GM19463 (cell line): ENCODE measurements around the gene ATF6B.
"Not testable (repeated sequence)": the region's sequence is repeated elsewhere in the genome, so short reads cannot be mapped to it uniquely, and the experiment has no call there.

ENCODE experiments used
- ATAC-seq: cut with Tn5 transposase; IDR thresholded peaks from one replicate; pipeline ENCODE4 v1.9.1; 2021; ENCODE audit warnings: mild to moderate bottlenecking, moderate library complexity; ENCODE audit not compliant: unreplicated experiment

The ATF6B gene

DNA sequence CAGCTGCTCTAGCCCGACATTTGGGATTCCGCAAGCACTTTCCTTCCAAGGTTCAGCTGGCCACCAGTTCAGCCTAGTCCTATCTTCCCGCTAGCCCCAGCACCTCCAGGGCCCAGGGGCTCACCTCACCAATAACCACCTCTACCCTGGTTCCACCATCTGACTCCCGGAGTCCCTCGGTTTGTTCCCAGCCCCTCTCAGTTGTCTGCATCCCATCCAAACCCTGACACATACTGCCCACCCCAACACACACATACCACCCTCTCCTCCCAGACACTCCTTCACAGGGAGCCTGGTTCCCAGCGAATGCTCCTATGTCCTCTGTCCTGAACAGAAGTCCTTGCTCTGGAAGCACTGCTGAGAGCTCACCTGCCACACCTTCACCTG is 19.3 kb downstream of the ATF6B start:
- ATAC-seq = no peak

DNA sequence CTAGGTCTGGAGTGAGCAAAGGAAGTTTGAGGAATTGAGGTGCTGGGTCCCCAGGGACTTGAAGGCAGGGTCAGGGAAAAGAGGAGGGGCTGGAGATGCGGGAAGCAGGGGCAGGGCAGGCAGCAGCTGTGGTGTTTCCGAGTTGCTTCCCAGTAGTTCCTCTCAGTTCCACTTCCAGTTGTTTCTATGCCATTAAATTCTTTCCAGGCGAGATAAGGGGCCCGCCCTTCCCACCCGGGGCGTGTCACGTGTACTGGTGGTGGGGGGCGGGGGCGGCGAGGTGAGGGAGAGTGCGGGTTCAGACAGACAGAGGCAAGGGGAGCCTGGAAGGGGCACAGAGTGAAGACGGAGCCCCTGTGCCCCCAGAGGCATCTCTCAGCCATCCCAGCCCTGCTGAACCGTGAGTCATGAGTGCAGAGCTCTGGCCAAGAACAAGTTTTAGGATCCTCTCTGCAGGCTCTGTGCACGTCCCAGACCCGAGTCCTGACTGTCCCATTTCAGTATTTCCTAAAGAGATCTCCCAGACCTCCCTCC is 19.9 kb downstream of the ATF6B start:
- ATAC-seq = no peak

DNA sequence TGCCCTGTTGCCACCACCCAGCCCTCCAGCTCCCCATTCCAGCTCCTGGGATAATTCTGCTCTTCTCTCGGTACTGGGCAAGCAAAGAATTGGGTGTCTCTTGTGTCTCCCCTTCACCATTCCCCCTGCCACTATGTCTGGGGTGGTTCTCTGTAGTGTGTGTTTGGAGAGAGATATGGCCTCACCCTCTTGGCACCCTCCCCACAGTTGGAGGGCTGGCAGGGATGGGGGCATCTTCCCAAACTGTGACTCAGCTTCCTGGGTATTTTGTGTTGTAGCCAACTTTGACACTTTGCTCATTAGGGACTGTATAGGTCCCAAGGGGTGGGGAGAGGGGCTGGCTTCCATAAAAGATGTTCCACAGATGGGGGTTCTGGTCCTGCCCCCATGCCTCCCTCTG is 20.6 kb downstream of the ATF6B start:
- no peak for ATAC-seq

DNA sequence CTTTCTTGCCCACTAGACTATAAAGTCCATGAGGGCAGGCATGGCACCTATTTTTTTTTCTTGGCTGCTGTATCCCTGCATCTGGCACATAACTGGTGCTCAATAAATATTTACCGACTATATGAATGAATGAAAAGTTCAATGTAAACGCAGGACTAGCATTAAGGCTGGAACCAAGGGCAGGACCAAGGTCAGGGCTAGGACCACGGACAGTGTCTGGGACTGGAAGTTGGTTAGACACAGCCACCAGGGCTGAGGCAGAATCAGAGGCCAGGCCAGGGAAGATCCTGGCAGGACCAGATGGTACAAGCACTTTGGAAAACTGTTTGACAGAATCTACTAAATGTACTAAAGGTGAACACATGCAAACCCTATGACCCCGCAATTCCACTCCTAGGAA is 22.6 kb downstream of the ATF6B start:
- no peak for ATAC-seq

GRCh38 chr6:32102255-32102654 is 25.8 kb downstream of the ATF6B start:
- ATAC-seq = no peak

DNA sequence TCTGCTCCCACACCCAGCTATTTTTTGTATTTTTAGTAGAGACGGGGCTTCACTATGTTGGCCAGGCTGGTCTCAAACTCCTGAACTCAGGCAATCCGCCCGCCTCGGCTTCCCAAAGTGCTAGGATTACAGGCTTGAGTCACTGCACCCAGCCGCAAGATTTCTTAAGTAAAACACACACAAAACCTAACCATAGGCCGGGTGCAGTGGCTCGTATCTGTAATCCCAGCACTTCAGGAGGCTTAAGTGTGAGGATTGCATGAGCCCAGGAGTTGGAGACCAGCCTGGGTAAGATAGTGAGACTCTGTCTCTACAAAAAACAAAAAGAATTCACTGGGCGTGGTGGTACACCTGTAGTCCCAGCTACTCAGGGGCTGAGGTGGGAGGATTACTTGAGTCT is 27.8 kb downstream of the ATF6B start:
- ATAC-seq = not testable (repeated sequence)

DNA sequence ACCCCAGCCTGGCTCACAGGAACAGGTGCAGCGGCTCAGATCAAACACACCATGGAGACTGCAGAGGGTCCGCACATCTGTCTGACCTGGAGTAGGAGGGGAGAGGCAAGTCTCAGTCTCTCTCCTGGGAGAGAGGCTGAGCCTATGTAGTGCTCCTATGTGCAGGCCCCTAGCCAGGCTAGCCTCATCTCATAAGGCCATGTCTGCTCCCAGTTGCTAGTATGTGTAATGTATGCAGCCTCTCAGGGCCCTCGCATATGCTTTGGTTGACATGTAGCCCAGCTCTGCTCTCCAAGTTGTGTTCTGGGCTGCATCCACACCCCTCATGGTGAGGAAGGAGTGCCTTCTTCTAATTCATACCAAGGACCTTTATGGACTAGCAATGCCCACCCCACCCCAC is 30.7 kb downstream of the ATF6B start:
- ATAC-seq = no peak

DNA sequence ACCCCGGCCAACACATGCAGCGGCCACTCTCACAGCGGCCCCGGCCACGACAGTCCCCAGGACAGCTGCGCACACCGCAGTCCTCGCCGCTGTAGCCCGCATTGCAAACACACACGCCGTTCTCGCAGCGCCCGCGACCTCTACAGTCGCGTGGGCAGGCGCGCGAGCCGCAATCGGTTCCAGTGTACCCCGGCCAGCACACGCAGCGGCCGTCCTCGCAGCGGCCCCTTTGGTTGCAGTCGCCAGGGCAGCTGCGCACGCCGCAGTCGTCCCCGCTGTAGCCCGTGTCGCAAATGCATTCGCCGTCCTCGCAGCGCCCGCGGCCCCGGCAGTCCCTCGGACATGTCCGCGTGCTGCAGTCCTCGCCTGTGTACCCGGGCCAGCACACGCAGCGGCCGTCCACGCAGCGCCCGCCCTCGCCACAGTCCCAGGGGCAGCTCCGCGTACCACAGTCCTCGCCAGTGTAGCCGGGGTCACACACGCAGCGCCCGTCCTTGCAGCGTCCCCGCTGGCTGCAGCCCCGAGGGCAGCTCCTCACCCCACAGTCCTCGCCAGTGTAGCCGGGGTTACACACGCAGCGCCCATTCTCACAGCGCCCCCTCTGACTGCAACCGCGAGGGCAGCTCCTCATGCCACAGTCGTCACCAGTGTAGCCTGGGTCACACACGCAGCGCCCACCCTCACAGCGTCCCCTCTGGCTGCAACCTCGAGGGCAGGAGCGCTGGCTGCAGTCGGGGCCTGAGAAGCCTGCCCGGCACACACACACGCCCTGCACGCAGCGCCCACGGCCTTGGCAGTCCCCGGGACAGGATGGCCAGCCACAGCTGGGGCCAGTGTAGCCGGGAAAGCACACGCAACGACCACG is 31.4 kb downstream of the ATF6B start:
- ATAC-seq = no peak

DNA sequence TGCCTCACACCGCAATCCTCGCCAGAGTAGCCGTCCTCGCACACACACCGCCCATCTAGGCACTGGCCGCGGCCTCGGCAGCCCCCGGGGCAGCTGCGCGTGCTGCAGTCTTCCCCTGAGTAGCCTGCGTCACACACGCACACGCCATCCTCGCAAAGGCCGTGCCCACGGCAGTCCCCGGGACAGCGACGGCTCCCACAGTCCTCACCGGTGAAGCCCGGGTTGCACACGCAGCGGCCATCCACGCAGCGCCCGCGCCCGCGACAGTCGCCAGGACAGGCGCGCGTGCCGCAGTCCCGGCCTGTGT is 32.0 kb downstream of the ATF6B start:
- ATAC-seq = no peak

DNA sequence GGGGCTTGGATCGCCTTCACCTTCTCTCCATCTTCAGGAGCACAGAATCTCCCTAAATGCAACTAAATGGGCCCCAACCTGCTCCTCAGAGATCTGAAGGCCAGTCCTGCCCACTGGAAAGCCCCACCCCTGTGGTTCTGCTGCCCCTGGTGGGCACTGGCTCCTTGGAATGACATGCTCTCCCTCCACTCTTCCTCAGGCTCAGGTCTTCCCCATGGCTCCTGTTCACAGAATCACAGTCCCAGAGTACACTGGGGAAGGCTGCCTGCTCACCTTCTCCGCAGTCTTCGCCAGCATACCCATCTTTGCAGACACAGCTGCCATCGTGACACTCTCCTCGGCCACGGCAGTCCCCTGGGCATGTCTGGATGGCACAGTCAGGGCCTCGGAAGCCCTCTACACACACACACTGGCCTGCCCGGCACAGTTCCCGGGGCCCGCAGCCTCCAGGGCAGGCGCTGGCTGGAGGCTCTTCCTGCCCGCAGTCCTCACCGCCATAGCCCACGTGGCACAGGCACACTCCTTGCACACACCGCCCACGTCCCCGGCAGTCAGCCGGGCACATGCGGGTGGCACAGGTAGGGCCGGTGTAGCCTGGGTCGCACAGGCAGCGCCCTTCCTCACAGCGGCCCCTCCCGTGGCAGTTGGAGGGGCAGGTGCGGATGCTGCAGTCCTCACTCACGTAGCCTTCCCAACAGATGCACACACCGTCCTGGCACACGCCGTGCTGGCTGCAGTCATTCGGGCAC is 32.5 kb downstream of the ATF6B start:
- no peak for ATAC-seq

- no peak for ATAC-seq
These were observed 35.1 kb downstream of the ATF6B start for GRCh38 chr6:32092760-32093497.

DNA sequence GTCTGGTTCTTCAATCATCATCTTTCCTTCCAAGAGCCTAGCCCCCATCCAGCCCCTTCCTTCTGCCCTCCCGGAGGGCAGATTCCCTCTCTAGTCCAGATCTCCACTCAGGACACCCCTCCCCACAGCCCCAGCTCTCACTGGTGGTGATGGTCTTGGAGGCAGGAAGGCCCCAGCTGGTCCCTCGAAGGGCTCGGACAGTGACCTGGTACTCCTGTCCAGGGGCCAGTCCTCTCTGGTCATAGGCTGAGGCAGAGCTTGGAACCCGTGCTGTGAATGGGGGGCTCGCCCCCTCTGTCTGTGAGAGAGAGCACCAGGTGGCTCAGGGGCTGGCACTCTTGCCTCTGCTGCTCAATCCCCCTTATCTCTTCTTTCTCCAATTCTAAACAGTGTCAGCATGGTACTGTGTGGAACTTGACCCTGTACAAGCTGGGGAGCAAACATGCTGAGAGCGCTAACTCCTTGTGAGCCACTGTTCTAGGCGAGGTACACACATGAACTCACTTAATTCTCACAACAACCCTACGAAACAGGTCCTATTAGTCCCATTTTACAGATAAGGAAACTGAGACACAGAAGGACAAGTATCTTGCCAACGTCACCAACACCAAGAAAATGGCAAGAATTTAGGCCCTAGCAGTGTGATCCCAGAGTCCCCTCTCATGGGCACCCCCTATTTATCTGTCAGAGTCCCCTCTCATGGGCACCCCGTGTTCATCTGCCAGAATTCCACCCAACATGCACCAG is 38.8 kb downstream of the ATF6B start:
- no peak for ATAC-seq

- ATAC-seq = no peak
These were observed 39.5 kb downstream of the ATF6B start for GRCh38 chr6:32088487-32089049.

GRCh38 chr6:32087574-32088486 is 40.2 kb downstream of the ATF6B start:
- no peak for ATAC-seq

GRCh38 chr6:32086661-32087573 is 41.1 kb downstream of the ATF6B start:
- ATAC-seq = no peak

GRCh38 chr6:32085759-32086459 is 42.1 kb downstream of the ATF6B start:
- ATAC-seq = no peak

DNA sequence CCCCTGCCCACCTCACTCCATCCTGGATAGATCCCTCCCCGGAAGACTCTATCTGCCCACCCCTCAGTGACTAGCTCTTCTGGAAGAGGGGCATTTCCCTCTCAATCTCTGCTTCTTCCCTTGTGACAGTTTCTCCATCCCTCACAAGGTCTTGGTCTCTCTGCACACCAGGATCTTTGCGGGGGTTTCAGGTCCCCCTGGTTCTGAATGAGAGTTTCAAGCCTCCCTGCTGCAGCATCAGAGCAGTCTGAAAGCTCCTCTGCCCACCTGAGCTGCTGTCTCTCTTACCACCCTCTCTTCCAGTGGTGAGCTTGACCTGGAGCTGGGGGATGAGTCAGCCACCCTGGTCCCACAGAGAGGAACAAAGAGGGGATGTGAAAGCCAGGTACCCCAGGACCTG is 43.3 kb downstream of the ATF6B start:
- ATAC-seq = no peak
